ENCODE data around the gene NUDT14.

GRCh38 chr14:105193916-105194782 is 13.0 kb upstream of the NUDT14 start:
- TF ChIP-seq, protein P1, sequence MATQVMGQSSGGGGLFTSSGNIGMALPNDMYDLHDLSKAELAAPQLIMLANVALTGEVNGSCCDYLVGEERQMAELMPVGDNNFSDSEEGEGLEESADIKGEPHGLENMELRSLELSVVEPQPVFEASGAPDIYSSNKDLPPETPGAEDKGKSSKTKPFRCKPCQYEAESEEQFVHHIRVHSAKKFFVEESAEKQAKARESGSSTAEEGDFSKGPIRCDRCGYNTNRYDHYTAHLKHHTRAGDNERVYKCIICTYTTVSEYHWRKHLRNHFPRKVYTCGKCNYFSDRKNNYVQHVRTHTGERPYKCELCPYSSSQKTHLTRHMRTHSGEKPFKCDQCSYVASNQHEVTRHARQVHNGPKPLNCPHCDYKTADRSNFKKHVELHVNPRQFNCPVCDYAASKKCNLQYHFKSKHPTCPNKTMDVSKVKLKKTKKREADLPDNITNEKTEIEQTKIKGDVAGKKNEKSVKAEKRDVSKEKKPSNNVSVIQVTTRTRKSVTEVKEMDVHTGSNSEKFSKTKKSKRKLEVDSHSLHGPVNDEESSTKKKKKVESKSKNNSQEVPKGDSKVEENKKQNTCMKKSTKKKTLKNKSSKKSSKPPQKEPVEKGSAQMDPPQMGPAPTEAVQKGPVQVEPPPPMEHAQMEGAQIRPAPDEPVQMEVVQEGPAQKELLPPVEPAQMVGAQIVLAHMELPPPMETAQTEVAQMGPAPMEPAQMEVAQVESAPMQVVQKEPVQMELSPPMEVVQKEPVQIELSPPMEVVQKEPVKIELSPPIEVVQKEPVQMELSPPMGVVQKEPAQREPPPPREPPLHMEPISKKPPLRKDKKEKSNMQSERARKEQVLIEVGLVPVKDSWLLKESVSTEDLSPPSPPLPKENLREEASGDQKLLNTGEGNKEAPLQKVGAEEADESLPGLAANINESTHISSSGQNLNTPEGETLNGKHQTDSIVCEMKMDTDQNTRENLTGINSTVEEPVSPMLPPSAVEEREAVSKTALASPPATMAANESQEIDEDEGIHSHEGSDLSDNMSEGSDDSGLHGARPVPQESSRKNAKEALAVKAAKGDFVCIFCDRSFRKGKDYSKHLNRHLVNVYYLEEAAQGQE (IDR thresholded peaks at IDR 0.05; ENCODE audit: insufficient read depth in 1 of 2, low read depth in 2 of 2, low read length in 2 of 2): no peak
- TF ChIP-seq SIN3A (IDR thresholded peaks at IDR 0.05; ENCODE audit: borderline replicate concordance, insufficient read depth, low read length) (no peak), POLR2AphosphoS5 (IDR thresholded peaks at IDR 0.05; ENCODE audit: low read depth, low read length) (no peak), TAF1 (IDR thresholded peaks at IDR 0.05; ENCODE audit: borderline replicate concordance, insufficient read depth, low read length) (no peak)

Data from PFSK-1 (cell line).